Measurements from ENCODE around the gene TMEM52.
"Not testable (repeated sequence)": the region's sequence is repeated elsewhere in the genome, so short reads cannot be mapped to it uniquely, and the experiment has no call there.

DNA sequence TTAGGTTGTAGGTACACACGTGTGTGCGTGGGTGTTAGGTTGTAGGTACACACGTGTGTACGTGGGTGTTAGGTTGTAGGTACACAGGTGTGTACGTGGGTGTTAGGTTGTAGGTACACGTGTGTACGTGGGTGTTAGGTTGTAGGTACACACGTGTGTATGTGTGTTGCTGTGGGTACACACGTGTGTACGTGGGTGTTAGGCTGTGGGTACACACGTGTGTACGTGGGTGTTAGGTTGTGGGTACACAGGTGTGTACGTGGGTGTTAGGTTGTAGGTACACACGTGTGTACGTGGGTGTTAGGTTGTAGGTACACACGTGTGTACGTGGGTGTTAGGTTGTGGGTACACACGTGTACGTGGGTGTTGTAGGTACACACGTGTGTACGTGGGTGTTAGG, 15.8 kb upstream of the TMEM52 start:
- TF ChIP-seq, protein P1, sequence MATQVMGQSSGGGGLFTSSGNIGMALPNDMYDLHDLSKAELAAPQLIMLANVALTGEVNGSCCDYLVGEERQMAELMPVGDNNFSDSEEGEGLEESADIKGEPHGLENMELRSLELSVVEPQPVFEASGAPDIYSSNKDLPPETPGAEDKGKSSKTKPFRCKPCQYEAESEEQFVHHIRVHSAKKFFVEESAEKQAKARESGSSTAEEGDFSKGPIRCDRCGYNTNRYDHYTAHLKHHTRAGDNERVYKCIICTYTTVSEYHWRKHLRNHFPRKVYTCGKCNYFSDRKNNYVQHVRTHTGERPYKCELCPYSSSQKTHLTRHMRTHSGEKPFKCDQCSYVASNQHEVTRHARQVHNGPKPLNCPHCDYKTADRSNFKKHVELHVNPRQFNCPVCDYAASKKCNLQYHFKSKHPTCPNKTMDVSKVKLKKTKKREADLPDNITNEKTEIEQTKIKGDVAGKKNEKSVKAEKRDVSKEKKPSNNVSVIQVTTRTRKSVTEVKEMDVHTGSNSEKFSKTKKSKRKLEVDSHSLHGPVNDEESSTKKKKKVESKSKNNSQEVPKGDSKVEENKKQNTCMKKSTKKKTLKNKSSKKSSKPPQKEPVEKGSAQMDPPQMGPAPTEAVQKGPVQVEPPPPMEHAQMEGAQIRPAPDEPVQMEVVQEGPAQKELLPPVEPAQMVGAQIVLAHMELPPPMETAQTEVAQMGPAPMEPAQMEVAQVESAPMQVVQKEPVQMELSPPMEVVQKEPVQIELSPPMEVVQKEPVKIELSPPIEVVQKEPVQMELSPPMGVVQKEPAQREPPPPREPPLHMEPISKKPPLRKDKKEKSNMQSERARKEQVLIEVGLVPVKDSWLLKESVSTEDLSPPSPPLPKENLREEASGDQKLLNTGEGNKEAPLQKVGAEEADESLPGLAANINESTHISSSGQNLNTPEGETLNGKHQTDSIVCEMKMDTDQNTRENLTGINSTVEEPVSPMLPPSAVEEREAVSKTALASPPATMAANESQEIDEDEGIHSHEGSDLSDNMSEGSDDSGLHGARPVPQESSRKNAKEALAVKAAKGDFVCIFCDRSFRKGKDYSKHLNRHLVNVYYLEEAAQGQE (IDR thresholded peaks at IDR 0.05): not testable (repeated sequence)
- not testable (repeated sequence) for TF ChIP-seq CTCF (IDR thresholded peaks at IDR 0.05; ENCODE audit: low read depth, low read length, missing input control); RAD21 (IDR thresholded peaks at IDR 0.05); HNF4A (conservative IDR thresholded peaks at IDR 0.05); RXRA (IDR thresholded peaks at IDR 0.05); MAX (IDR thresholded peaks at IDR 0.05); ZBTB33 (IDR thresholded peaks at IDR 0.05); EGR1 (IDR thresholded peaks at IDR 0.05; ENCODE audit: low read depth in 2 of 2); JUND (IDR thresholded peaks at IDR 0.05); TAF1 (conservative IDR thresholded peaks at IDR 0.05); FOXA1 (IDR thresholded peaks at IDR 0.05); FOXA2 (IDR thresholded peaks at IDR 0.05); ATF3 (IDR thresholded peaks at IDR 0.05)
